HEK293 (cell line): ENCODE results near the gene FANCC.

Source experiments
- CTCF ChIA-PET: fragments of 350-600 bp; formaldehyde crosslinking; extraction: SDS; loops from one replicate; lab custom pipeline; 2021; ENCODE audit warnings: antibody characterized with exemption; lab: Yijun Ruan, JAX
- POLR2A ChIA-PET: fragments of 300-600 bp; formaldehyde crosslinking; extraction: SDS; loops from one replicate; lab custom pipeline; 2020; ENCODE audit warnings: antibody characterized with exemption, inconsistent platforms; lab: Yijun Ruan, JAX
- H3K27ac ChIP-seq: fragments of 200-500 bp; sonication (Bioruptor generic); 2 replicates; pipeline ENCODE4 v1.5.1; 2014; ENCODE audit warnings: low read depth, low read length, control low read depth, inconsistent platforms; ENCODE audit errors: extremely low read depth
- H3K36me3 ChIP-seq, 2 experiments: fragments of 200-500 bp in 1 of 2; sonication (Bioruptor generic) in 1 of 2; 1 replicate in 1 of 2; 2 replicates in 1 of 2; pipeline ENCODE4 v1.5.1; 2014 to 2017; ENCODE audit warnings: inconsistent platforms in 2 of 2, low read length in 2 of 2; ENCODE audit not compliant: control insufficient read depth in 2 of 2, insufficient read depth in 1 of 2
- H3K4me1 ChIP-seq: fragments of 200-500 bp; sonication (Bioruptor generic); 2 replicates; pipeline ENCODE4 v1.5.1; 2014; ENCODE audit warnings: mild to moderate bottlenecking, low read length, inconsistent platforms; ENCODE audit not compliant: control insufficient read depth, insufficient read depth
- H3K4me3 ChIP-seq: 2 replicates; pipeline ENCODE4 v1.5.1; 2011; ENCODE audit warnings: low read depth, mild to moderate bottlenecking, control low read depth, low read length, moderate library complexity
- H3K9me3 ChIP-seq: fragments of 200-500 bp; sonication (Bioruptor generic); 2 replicates; pipeline ENCODE4 v1.5.1; 2014; ENCODE audit warnings: low read depth, low read length, inconsistent platforms; ENCODE audit not compliant: control insufficient read depth, insufficient read depth
- FEZF1 ChIP-seq: fragments of 450-650 bp; formaldehyde crosslinking; IDR thresholded peaks from 2 replicates; pipeline ENCODE4 v1.5.1; 2016; ENCODE audit warnings: missing biosample characterization, missing genetic modification characterization
- HOXC10 ChIP-seq: sonication (generic); formaldehyde crosslinking; IDR thresholded peaks from 2 replicates; pipeline ENCODE4 v1.8.1; 2023; ENCODE audit warnings: mild to moderate bottlenecking, missing genetic modification reagents
- OVOL3 ChIP-seq: fragments of 450-650 bp; formaldehyde crosslinking; IDR thresholded peaks from 2 replicates; pipeline ENCODE4 v1.5.1; 2016; ENCODE audit warnings: missing biosample characterization, missing genetic modification characterization
- PRDM6 ChIP-seq: fragments of 450-650 bp; formaldehyde crosslinking; IDR thresholded peaks from 2 replicates; pipeline ENCODE4 v1.5.1; 2017; ENCODE audit warnings: missing biosample characterization, missing genetic modification characterization
- SCRT2 ChIP-seq: fragments of 450-650 bp; formaldehyde crosslinking; IDR thresholded peaks from 2 replicates; pipeline ENCODE4 v1.5.1; 2016; ENCODE audit warnings: missing biosample characterization, missing genetic modification characterization
- ZBTB10 ChIP-seq: fragments of 450-650 bp; formaldehyde crosslinking; IDR thresholded peaks from 2 replicates; pipeline ENCODE4 v1.5.1; 2016; ENCODE audit warnings: missing biosample characterization, missing genetic modification characterization
- ZBTB49 ChIP-seq: fragments of 450-650 bp; formaldehyde crosslinking; IDR thresholded peaks from 2 replicates; pipeline ENCODE4 v1.5.1; 2016; ENCODE audit warnings: missing biosample characterization, missing genetic modification characterization, low read depth
- ZNF133 ChIP-seq: fragments of 450-650 bp; formaldehyde crosslinking; IDR thresholded peaks from 2 replicates; pipeline ENCODE4 v1.5.1; 2016; ENCODE audit warnings: missing biosample characterization, missing genetic modification characterization
- ZNF140 ChIP-seq: fragments of 450-650 bp; formaldehyde crosslinking; IDR thresholded peaks from 2 replicates; pipeline ENCODE4 v1.5.1; 2016; ENCODE audit warnings: missing biosample characterization, missing genetic modification characterization
- ZNF2 ChIP-seq: fragments of 450-650 bp; formaldehyde crosslinking; IDR thresholded peaks from 2 replicates; pipeline ENCODE4 v1.5.1; 2016; ENCODE audit warnings: missing biosample characterization, missing genetic modification characterization
- ZNF214 ChIP-seq: fragments of 450-650 bp; formaldehyde crosslinking; IDR thresholded peaks from 2 replicates; pipeline ENCODE4 v1.5.1; 2017; ENCODE audit warnings: missing biosample characterization, mild to moderate bottlenecking, missing genetic modification characterization, borderline replicate concordance
- ZNF223 ChIP-seq: fragments of 450-650 bp; formaldehyde crosslinking; IDR thresholded peaks from 2 replicates; pipeline ENCODE4 v1.5.1; 2016; ENCODE audit warnings: missing biosample characterization, missing genetic modification characterization
- ZNF24 ChIP-seq: fragments of 450-650 bp; formaldehyde crosslinking; IDR thresholded peaks from 2 replicates; pipeline ENCODE4 v1.5.1; 2016; ENCODE audit warnings: missing biosample characterization, missing genetic modification characterization
- ZNF280D ChIP-seq: fragments of 450-650 bp; formaldehyde crosslinking; IDR thresholded peaks from 2 replicates; pipeline ENCODE4 v1.5.1; 2016; ENCODE audit warnings: missing biosample characterization, missing genetic modification characterization
- ZNF449 ChIP-seq: fragments of 450-650 bp; formaldehyde crosslinking; IDR thresholded peaks from 2 replicates; pipeline ENCODE4 v1.5.1; 2017; ENCODE audit warnings: missing biosample characterization, mild to moderate bottlenecking, missing genetic modification characterization, moderate library complexity
- ZNF501 ChIP-seq: fragments of 450-650 bp; formaldehyde crosslinking; IDR thresholded peaks from 2 replicates; pipeline ENCODE4 v1.5.1; 2016; ENCODE audit warnings: missing biosample characterization, missing genetic modification characterization
- ZNF555 ChIP-seq: fragments of 450-650 bp; formaldehyde crosslinking; conservative IDR thresholded peaks from 2 replicates; pipeline ENCODE4 v1.5.1; 2017; ENCODE audit warnings: missing biosample characterization, mild to moderate bottlenecking, missing genetic modification characterization, inconsistent platforms
- ZNF624 ChIP-seq: fragments of 450-650 bp; formaldehyde crosslinking; IDR thresholded peaks from 2 replicates; pipeline ENCODE4 v1.5.1; 2017; ENCODE audit warnings: missing biosample characterization, missing genetic modification characterization
- ZNF629 ChIP-seq: fragments of 450-650 bp; formaldehyde crosslinking; IDR thresholded peaks from 2 replicates; pipeline ENCODE4 v1.5.1; 2017; ENCODE audit warnings: missing biosample characterization, missing genetic modification characterization
- ZNF792 ChIP-seq: fragments of 450-650 bp; formaldehyde crosslinking; IDR thresholded peaks from 2 replicates; pipeline ENCODE4 v1.5.1; 2016; ENCODE audit warnings: missing biosample characterization, missing genetic modification characterization

Gene FANCC

GRCh38 chr9:95070549-95071021 is 246.9 kb downstream of the FANCC start (continued):
- TF ChIP-seq SCRT2 (tag by site-specific recombination) (no peak), PRDM6 (tag by site-specific recombination) (no peak), ZNF555 (no peak)

- no peak overlapping the region for H3K27ac ChIP-seq
- no peak for TF ChIP-seq OVOL3
- TF ChIP-seq ZNF223 (tag by site-specific recombination), result no peak
- no peak for TF ChIP-seq ZNF449 (tag by site-specific recombination)
- TF ChIP-seq ZNF501, result no peak
- TF ChIP-seq ZNF792 (tag by site-specific recombination), result no peak
- TF ChIP-seq ZNF629 (tag by site-specific recombination), result no peak
- no peak for TF ChIP-seq ZNF214 (tag by site-specific recombination)
- no peak for TF ChIP-seq HOXC10 (CRISPR knock-in tag)
- TF ChIP-seq ZNF24 (tag by site-specific recombination), result no peak
- no peak for TF ChIP-seq ZNF280D (tag by site-specific recombination)
- TF ChIP-seq ZBTB49 (tag by site-specific recombination), result no peak
- no peak for TF ChIP-seq ZNF133 (tag by site-specific recombination)
- TF ChIP-seq ZNF140 (tag by site-specific recombination), result no peak
- no peak for TF ChIP-seq ZBTB10 (tag by site-specific recombination)
- no peak for TF ChIP-seq ZNF2 (tag by site-specific recombination)
- no peak for TF ChIP-seq ZNF624 (tag by site-specific recombination)
- TF ChIP-seq FEZF1, result no peak
- no peaks in the 10 kb centered on the region for H3K4me1 ChIP-seq
- H3K9me3 ChIP-seq, result no peaks in the 10 kb centered on the region
- H3K4me3 ChIP-seq, result no peak overlapping the region
- ChIA-PET CTCF (no interaction called here), POLR2A (no interaction called here)
- peaks cover 0 to 27% of the 10 kb centered on the region in 2 experiments; a peak in 1 of 3 replicates for H3K36me3 ChIP-seq
Measured at GRCh38 chr9:95067897-95068296, 249.6 kb downstream of the FANCC start.
